IMR-90 (cell line): Measurements from ENCODE around the gene UBASH3B. TPM values are rescaled to one million over a fixed set of nuclear protein-coding genes. Genes with fewer than 3 reads are reported as not detected.

Experiments
- ATAC-seq: fragments of 200-7000 bp; cut with Tn5 transposase; 2 replicates; pipeline ENCODE4 v1.9.1; 2020; ENCODE audit warnings: low read depth, mild to moderate bottlenecking, moderate library complexity
- BruUV-seq: library from RNA; stranded (reverse); fragments of 400-500 nt; replicated peaks from 2 replicates; lab custom pipeline; 2021; lab: Mats Ljungman, UMichigan
- CTCF ChIA-PET: fragments of 300-600 bp; formaldehyde crosslinking; extraction: SDS; loops from one replicate; lab custom pipeline; 2021; ENCODE audit warnings: antibody characterized with exemption; lab: Yijun Ruan, JAX
- POLR2A ChIA-PET: fragments of 300-600 bp; sonication (Branson Sonifier 250); formaldehyde crosslinking; loops from one replicate; lab custom pipeline; 2022; ENCODE audit warnings: antibody characterized with exemption; ENCODE audit not compliant: unreplicated experiment; lab: Charles Lee
- DNase-seq: peaks from one replicate; pipeline ENCODE4 v3.0.0; 2013
- H2AFZ ChIP-seq: replicated peaks from 2 replicates; pipeline ENCODE3; 2013; ENCODE audit warnings: low read length, mild to moderate bottlenecking; ENCODE audit not compliant: poor library complexity
- H2AK5ac ChIP-seq: 2 replicates; pipeline ENCODE4 v1.6.1; 2013; ENCODE audit warnings: low read depth, low read length, inconsistent platforms
- H2AK9ac ChIP-seq: replicated peaks from 2 replicates; pipeline ENCODE3; 2013; ENCODE audit warnings: mild to moderate bottlenecking, low read depth, low read length, moderate library complexity; ENCODE audit not compliant: poor library complexity
- H2BK120ac ChIP-seq: 2 replicates; pipeline ENCODE4 v1.6.1; 2013; ENCODE audit warnings: low read depth, low read length, inconsistent platforms
- H2BK15ac ChIP-seq: 3 replicates; pipeline ENCODE4 v1.6.1; 2013; ENCODE audit warnings: low read depth, low read length, inconsistent platforms
- H2BK20ac ChIP-seq: 2 replicates; pipeline ENCODE4 v1.6.1; 2013; ENCODE audit warnings: low read depth, mild to moderate bottlenecking, inconsistent platforms, low read length, moderate library complexity
- H2BK5ac ChIP-seq: 2 replicates; pipeline ENCODE4 v1.6.1; 2013; ENCODE audit warnings: mild to moderate bottlenecking, low read depth, low read length, inconsistent platforms; ENCODE audit not compliant: poor library complexity, severe bottlenecking
- H3K14ac ChIP-seq: replicated peaks from 2 replicates; pipeline ENCODE4 v1.6.1; 2013; ENCODE audit warnings: low read depth, low read length, inconsistent platforms
- H3K18ac ChIP-seq: 2 replicates; pipeline ENCODE4 v1.6.1; 2013; ENCODE audit warnings: low read depth, low read length, control low read depth
- H3K23ac ChIP-seq: 2 replicates; pipeline ENCODE4 v1.6.1; 2013; ENCODE audit warnings: low read depth, low read length, inconsistent platforms
- H3K27ac ChIP-seq: 2 replicates; pipeline ENCODE4 v1.5.1; 2013; ENCODE audit warnings: mild to moderate bottlenecking, control low read depth, low read length; ENCODE audit not compliant: insufficient read depth
- H3K27me3 ChIP-seq: 2 replicates; pipeline ENCODE4 v1.6.1; 2013; ENCODE audit warnings: low read length; ENCODE audit not compliant: control insufficient read depth, insufficient read depth
- H3K36me3 ChIP-seq: 2 replicates; pipeline ENCODE4 v1.6.1; 2013; ENCODE audit warnings: low read length, mixed read lengths; ENCODE audit not compliant: control insufficient read depth, insufficient read depth
- H3K4ac ChIP-seq: 2 replicates; pipeline ENCODE4 v1.6.1; 2013; ENCODE audit warnings: low read depth, low read length, inconsistent platforms
- H3K4me1 ChIP-seq: 2 replicates; pipeline ENCODE4 v1.6.1; 2013; ENCODE audit warnings: low read length, mixed read lengths; ENCODE audit not compliant: control insufficient read depth, insufficient read depth
- H3K4me2 ChIP-seq: 2 replicates; pipeline ENCODE4 v1.6.1; 2013; ENCODE audit warnings: low read depth, mild to moderate bottlenecking, control low read depth, low read length, moderate library complexity
- H3K4me3 ChIP-seq: 2 replicates; pipeline ENCODE4 v1.5.1; 2013; ENCODE audit warnings: low read depth, mild to moderate bottlenecking, control low read depth, low read length, moderate library complexity; ENCODE audit not compliant: insufficient read depth
- H3K56ac ChIP-seq: 2 replicates; pipeline ENCODE4 v1.6.1; 2013; ENCODE audit warnings: low read length, inconsistent platforms; ENCODE audit not compliant: insufficient read depth; ENCODE audit errors: extremely low read depth
- H3K79me1 ChIP-seq, 2 experiments: 2 replicates each; pipeline ENCODE4 v1.6.1; 2013; ENCODE audit warnings: low read length in 2 of 2, inconsistent platforms in 1 of 2, low read depth in 1 of 2
- H3K9ac ChIP-seq: 2 replicates; pipeline ENCODE4 v1.6.1; 2013; ENCODE audit warnings: low read depth, low read length, control low read depth
- H3K9me1 ChIP-seq: 2 replicates; pipeline ENCODE4 v1.6.1; 2013; ENCODE audit warnings: low read length, inconsistent platforms; ENCODE audit not compliant: insufficient read depth
- H3K9me3 ChIP-seq: 2 replicates; pipeline ENCODE4 v1.6.1; 2013; ENCODE audit warnings: low read length; ENCODE audit not compliant: control insufficient read depth, insufficient read depth
- H4K20me1 ChIP-seq: 2 replicates; pipeline ENCODE4 v1.6.1; 2013; ENCODE audit warnings: low read length, inconsistent platforms; ENCODE audit not compliant: insufficient read depth
- H4K5ac ChIP-seq: 2 replicates; pipeline ENCODE4 v1.6.1; 2013; ENCODE audit warnings: mild to moderate bottlenecking, low read depth, low read length, control low read depth
- H4K8ac ChIP-seq, 2 experiments: 2 replicates each; pipeline ENCODE4 v1.6.1; 2013; ENCODE audit warnings: low read depth in 2 of 2, low read length in 2 of 2, control low read depth in 1 of 2, inconsistent platforms in 1 of 2
- H4K91ac ChIP-seq: 2 replicates; pipeline ENCODE4 v1.6.1; 2013; ENCODE audit warnings: low read depth, low read length, inconsistent platforms; ENCODE audit not compliant: insufficient read depth
- BHLHE40 ChIP-seq: fragments of 150-350 bp; IDR thresholded peaks from 2 replicates; pipeline ENCODE4 v1.6.1; 2016; ENCODE audit warnings: mild to moderate bottlenecking, low read depth, low read length
- CEBPB ChIP-seq: IDR thresholded peaks from 2 replicates; pipeline ENCODE4 v1.6.1; 2012; ENCODE audit warnings: low read depth, low read length, improper control_type of control experiment
- CHD1 ChIP-seq: IDR thresholded peaks from 2 replicates; pipeline ENCODE4 v1.6.1; 2012; ENCODE audit warnings: low read depth, low read length, improper control_type of control experiment
- FOS ChIP-seq: fragments of 150-350 bp; IDR thresholded peaks from 2 replicates; pipeline ENCODE4 v1.6.1; 2016; ENCODE audit warnings: low read depth, low read length
- MAFK ChIP-seq: IDR thresholded peaks from 2 replicates; pipeline ENCODE4 v1.6.1; 2012; ENCODE audit warnings: low read depth, low read length, improper control_type of control experiment
- MAZ ChIP-seq: IDR thresholded peaks from 2 replicates; pipeline ENCODE4 v1.6.1; 2012; ENCODE audit warnings: low read depth, mild to moderate bottlenecking, low read length, improper control_type of control experiment, moderate library complexity, borderline replicate concordance
- MXI1 ChIP-seq: IDR thresholded peaks from 2 replicates; pipeline ENCODE4 v1.6.1; 2012; ENCODE audit warnings: low read depth, mild to moderate bottlenecking, low read length, moderate library complexity, borderline replicate concordance
- NFE2L2 ChIP-seq: fragments of 150-350 bp; IDR thresholded peaks from 2 replicates; pipeline ENCODE4 v1.6.1; 2016; ENCODE audit warnings: low read depth, mild to moderate bottlenecking, low read length
- POLR2A ChIP-seq: IDR thresholded peaks from 2 replicates; pipeline ENCODE4 v1.6.1; 2012; ENCODE audit warnings: mild to moderate bottlenecking, low read depth, low read length
- RAD21 ChIP-seq: IDR thresholded peaks from 2 replicates; pipeline ENCODE4 v1.6.1; 2012; ENCODE audit warnings: low read length, improper control_type of control experiment
- RCOR1 ChIP-seq: IDR thresholded peaks from 2 replicates; pipeline ENCODE4 v1.6.1; 2012; ENCODE audit warnings: mild to moderate bottlenecking, low read length, improper control_type of control experiment; ENCODE audit not compliant: insufficient replicate concordance
- RFX5 ChIP-seq: IDR thresholded peaks from 2 replicates; pipeline ENCODE4 v1.8.0; 2012; ENCODE audit warnings: low read depth, mild to moderate bottlenecking, low read length, moderate library complexity
- SMC3 ChIP-seq: fragments of 150-350 bp; IDR thresholded peaks from 2 replicates; pipeline ENCODE4 v1.6.1; 2016; ENCODE audit warnings: low read depth, mild to moderate bottlenecking, antibody characterized with exemption, low read length, moderate library complexity
- WGBS, 2 experiments: methylation state at CpG; one replicate each; pipeline versions ENCODE4 v1.1.5 to v1.1.7; 2013; ENCODE audit warnings: missing lambda C conversion rate in 2 of 2; ENCODE audit not compliant: insufficient read length in 1 of 2; ENCODE audit errors: extremely low coverage in 2 of 2; 5-methylcytosine and 5-hydroxymethylcytosine counted together
- dilution Hi-C: fragments of 300-500 bp; cut with HindIII; formaldehyde crosslinking; loops from one replicate; pipeline ENCODE4 v1.14.3; 2018; ENCODE audit warnings: low sequenced_read_pairs; ENCODE audit not compliant: unreplicated experiment
- in situ Hi-C: fragments of 300-500 bp; cut with MboI; formaldehyde crosslinking; loops from 3 replicates; pipeline ENCODE4 v1.14.3; 2019; ENCODE audit warnings: low sequenced_read_pairs, inconsistent platforms, mixed read lengths
- intact Hi-C: fragments of 100-400 bp; cut with micrococcal nuclease; formaldehyde crosslinking; loops from 2 replicates; pipeline ENCODE4 v1.10.0; 2022
- polyA plus RNA-seq, 3 experiments: library from polyadenylated mRNA; depleted of rRNA; stranded (reverse); fragments of >200 nt; gene quantifications; 2 replicates each; pipeline ENCODE4 v1.2.3, GENCODE V29; 2012; ENCODE audit warnings: low replicate concordance in 1 of 3
- total RNA-seq: library from RNA; depleted of rRNA; stranded (reverse); fragments of >200 nt; gene quantifications from 2 replicates; pipeline ENCODE4 v1.2.3, GENCODE V29; 2012
- TF ChIP-seq, protein P1 (sequence below): fragments of 150-350 bp; IDR thresholded peaks from 2 replicates; pipeline ENCODE4 v1.6.1; 2016; ENCODE audit warnings: low read depth, mild to moderate bottlenecking, low read length, moderate library complexity, borderline replicate concordance
- TF ChIP-seq, protein P2 (sequence below): conservative IDR thresholded peaks from 2 replicates; pipeline ENCODE4 v1.5.1; 2012; ENCODE audit warnings: mild to moderate bottlenecking, low read depth, low read length, improper control_type of control experiment
- TF ChIP-seq, protein P3 (sequence below): fragments of 150-350 bp; IDR thresholded peaks from 2 replicates; pipeline ENCODE4 v1.6.1; 2017; ENCODE audit warnings: mild to moderate bottlenecking, antibody characterized with exemption, low read length, low read depth

The UBASH3B gene
- total and polyA plus RNA-seq, 2 of the 4 experiments (the other 2 are of a cell fraction) = 27.2 to 48.0 TPM

DNA sequence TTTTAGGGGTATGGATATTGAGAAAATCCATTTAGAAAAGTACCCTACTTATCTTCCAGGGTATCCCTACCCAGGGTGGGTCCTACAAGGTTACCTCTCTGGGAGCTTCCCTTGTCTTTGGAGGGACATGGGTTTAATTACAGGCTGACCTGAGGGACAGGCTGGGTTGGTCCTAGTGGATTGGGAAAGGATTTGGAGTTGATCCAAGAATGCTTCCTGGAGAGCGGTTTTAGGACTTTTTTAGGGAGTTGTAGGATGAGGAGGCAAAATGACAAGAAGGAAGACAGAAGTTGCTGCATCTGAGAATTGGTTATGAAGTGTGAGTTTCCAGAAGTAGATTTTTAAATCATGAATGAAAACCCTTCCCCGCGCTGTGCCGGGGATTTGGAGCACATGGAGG is 121.0 kb downstream of the UBASH3B start:
- POLR2A ChIA-PET = no interaction called here
- Histone ChIP-seq H3K23ac (no peak overlapping the region), H3K4me3 (no peak overlapping the region), H4K5ac (no peak overlapping the region), H3K4ac (no peak overlapping the region), H3K14ac (no peak overlapping the region), H2BK5ac (no peak overlapping the region), H3K27ac (no peak overlapping the region), H2AK5ac (no peak overlapping the region), H3K9me1 (peaks cover 14% of the 10 kb centered on the region), H2BK120ac (no peak overlapping the region), H3K36me3 (peaks cover 15% of the 10 kb centered on the region), H2BK15ac (no peak overlapping the region), H4K8ac (no peak overlapping the region), H4K20me1 (peaks cover 3% of the 10 kb centered on the region; the same call in 1 of the 2 replicates), H3K9ac (no peak overlapping the region), H3K9me3 (no peaks in the 10 kb centered on the region), H3K4me2 (no peak overlapping the region), H3K18ac (no peak overlapping the region), H3K4me1 (peaks cover 4% of the 10 kb centered on the region; the same call in 1 of the 2 replicates), H2AFZ (no peak overlapping the region), H4K91ac (no peak overlapping the region), H2BK20ac (no peak overlapping the region), H2AK9ac (no peak overlapping the region), H3K27me3 (no peaks in the 10 kb centered on the region), H3K79me1 (peaks cover 25 to 31% of the 10 kb centered on the region in 2 experiments), H3K56ac (no peak overlapping the region)
- intact Hi-C loops = no loop called here
- in situ Hi-C loops = no loop called here
- no peak for TF ChIP-seq MAFK
- TF ChIP-seq, protein P1, sequence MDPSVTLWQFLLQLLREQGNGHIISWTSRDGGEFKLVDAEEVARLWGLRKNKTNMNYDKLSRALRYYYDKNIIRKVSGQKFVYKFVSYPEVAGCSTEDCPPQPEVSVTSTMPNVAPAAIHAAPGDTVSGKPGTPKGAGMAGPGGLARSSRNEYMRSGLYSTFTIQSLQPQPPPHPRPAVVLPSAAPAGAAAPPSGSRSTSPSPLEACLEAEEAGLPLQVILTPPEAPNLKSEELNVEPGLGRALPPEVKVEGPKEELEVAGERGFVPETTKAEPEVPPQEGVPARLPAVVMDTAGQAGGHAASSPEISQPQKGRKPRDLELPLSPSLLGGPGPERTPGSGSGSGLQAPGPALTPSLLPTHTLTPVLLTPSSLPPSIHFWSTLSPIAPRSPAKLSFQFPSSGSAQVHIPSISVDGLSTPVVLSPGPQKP = no peak
- no peak for TF ChIP-seq RAD21
- TF ChIP-seq, protein P2, sequence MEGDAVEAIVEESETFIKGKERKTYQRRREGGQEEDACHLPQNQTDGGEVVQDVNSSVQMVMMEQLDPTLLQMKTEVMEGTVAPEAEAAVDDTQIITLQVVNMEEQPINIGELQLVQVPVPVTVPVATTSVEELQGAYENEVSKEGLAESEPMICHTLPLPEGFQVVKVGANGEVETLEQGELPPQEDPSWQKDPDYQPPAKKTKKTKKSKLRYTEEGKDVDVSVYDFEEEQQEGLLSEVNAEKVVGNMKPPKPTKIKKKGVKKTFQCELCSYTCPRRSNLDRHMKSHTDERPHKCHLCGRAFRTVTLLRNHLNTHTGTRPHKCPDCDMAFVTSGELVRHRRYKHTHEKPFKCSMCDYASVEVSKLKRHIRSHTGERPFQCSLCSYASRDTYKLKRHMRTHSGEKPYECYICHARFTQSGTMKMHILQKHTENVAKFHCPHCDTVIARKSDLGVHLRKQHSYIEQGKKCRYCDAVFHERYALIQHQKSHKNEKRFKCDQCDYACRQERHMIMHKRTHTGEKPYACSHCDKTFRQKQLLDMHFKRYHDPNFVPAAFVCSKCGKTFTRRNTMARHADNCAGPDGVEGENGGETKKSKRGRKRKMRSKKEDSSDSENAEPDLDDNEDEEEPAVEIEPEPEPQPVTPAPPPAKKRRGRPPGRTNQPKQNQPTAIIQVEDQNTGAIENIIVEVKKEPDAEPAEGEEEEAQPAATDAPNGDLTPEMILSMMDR = no peak
- no peak for TF ChIP-seq NFE2L2
- no peak for TF ChIP-seq SMC3
- TF ChIP-seq RFX5 = no peak
- TF ChIP-seq CHD1 = no peak
- TF ChIP-seq, protein P3, sequence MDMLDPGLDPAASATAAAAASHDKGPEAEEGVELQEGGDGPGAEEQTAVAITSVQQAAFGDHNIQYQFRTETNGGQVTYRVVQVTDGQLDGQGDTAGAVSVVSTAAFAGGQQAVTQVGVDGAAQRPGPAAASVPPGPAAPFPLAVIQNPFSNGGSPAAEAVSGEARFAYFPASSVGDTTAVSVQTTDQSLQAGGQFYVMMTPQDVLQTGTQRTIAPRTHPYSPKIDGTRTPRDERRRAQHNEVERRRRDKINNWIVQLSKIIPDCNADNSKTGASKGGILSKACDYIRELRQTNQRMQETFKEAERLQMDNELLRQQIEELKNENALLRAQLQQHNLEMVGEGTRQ = no peak
- TF ChIP-seq POLR2A = no peak
- TF ChIP-seq FOS = no peak
- no peak for TF ChIP-seq MAZ
- TF ChIP-seq BHLHE40 = no peak
- no peak for TF ChIP-seq CEBPB
- no peak for TF ChIP-seq RCOR1
- no peak for TF ChIP-seq MXI1
- dilution Hi-C loops = no loop called here
- WGBS, 2 experiments = 60% methylated on average over 1 of the region's 4 CpGs; no CpG with 5 or more reads in 1 of the 2 experiments
- no peak for DNase-seq
- no peak for ATAC-seq
- no TSS peak for BruUV-seq
- CTCF ChIA-PET = interaction anchor here (1.5 kb wide), 1 partner anchor 148 kb away, joined by 4 read pairs; no protein-coding TSS in a partner anchor
